Sigmoid colon (tissue), 4 donors: Measurements from ENCODE around the gene SCAP.

Source experiments
- EP300 ChIP-seq, 4 donors: sonication (generic); formaldehyde crosslinking; IDR thresholded peaks; one replicate each; pipeline ENCODE4 v1.6.1; 2017; ENCODE audit warnings: antibody characterized with exemption in 4 of 4
- POLR2A ChIP-seq, 2 donors: fragments of 450-650 bp; IDR thresholded peaks; one replicate each; pipeline ENCODE4 v1.6.1; 2016; ENCODE audit warnings: antibody characterized with exemption in 2 of 2, mild to moderate bottlenecking in 2 of 2, moderate library complexity in 2 of 2
- POLR2AphosphoS5 ChIP-seq, 4 donors: sonication (generic); formaldehyde crosslinking; IDR thresholded peaks; one replicate each; pipeline ENCODE4 v1.6.1; 2017; ENCODE audit warnings: antibody characterized with exemption in 4 of 4

- TF ChIP-seq POLR2A (IDR thresholded peaks at IDR 0.05), result no peak
- TF ChIP-seq EP300 (IDR thresholded peaks at IDR 0.05), result no peak
- no peak for TF ChIP-seq POLR2AphosphoS5 (IDR thresholded peaks at IDR 0.05)
Measured at GRCh38 chr3:47464588-47464987, 11.2 kb downstream of the SCAP start.
